ENCODE measurements around the gene ETF1. TPM values are rescaled to one million over a fixed set of nuclear protein-coding genes. Genes with fewer than 3 reads are reported as not detected.
A peak's percentile ranks its signal among the peaks of the same experiment; 100 is the strongest.

ETF1 gene
- total RNA-seq, 3 donors from 2014 or later, result 95.4 to 112 (median 104) TPM

DNA sequence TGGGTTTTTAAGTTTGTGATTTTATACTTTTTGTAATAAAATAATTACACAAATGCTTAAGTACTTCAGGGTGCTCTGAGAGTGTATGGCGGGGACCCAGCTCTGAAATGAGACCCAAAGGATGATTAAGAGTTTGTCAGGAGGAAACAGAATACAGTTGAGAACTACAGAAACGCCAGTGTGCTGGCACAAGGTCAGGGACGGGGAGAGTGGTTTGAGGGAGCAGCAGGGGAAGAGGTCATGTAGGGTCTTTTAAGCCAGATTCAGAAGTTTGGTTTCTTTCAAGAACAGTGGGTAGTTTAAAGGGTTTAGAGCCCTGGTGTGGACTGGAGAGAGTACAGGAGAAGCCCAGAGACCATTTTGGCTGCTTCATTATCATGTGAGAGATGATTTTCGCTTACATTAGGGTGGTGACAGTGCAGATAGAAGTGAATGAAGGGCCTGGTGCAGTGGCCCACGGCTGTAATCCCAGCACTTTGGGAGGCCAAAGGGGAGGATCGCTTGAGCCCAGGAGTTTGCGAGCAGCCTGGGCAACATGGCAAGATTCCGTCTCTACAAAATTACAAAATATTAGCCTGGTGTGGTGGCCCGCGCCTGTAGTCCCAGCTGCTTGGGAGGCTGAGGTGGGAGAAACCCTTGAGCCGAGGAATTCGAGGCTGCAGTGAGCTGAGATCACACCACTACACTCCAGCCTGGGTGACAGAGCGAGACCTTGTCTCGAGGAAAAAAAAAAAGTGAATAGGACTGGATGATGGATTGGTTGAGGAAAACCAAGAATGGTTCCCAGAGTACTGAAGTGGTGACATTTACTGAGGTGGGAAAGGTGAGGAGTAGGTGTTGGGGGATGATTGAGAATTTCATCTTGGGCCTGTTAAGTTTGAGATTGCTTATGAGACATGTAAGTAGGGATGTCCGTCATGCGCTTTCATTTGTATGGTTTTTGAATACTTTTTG lies 1.4 kb upstream of the ETF1 start:
- H3K4me3 ChIP-seq, result peak overlapping the region; percentile 85 to 100 (median 99)
- no peak for DNase-seq (ENCODE audit: low spot score in 2 of 2)
- intact Hi-C loops (cut with DNase I; ENCODE audit: low total_unique reads), result no loop called here
- peaks cover 5 to 34% of the 10 kb centered on the region in 2 donors for H3K4me1 ChIP-seq
- no peak for TF ChIP-seq CTCF (IDR thresholded peaks at IDR 0.05)
- TF ChIP-seq POLR2A (IDR thresholded peaks at IDR 0.05), result no peak
- no peak for TF ChIP-seq POLR2AphosphoS5 (IDR thresholded peaks at IDR 0.05)
- H3K9me3 ChIP-seq, result no peaks in the 10 kb centered on the region
- peak overlapping the region; percentile 98 to 100 for H3K27ac ChIP-seq
- H3K36me3 ChIP-seq, result no peaks in the 10 kb centered on the region
- H3K27me3 ChIP-seq, result no peaks in the 10 kb centered on the region

- intact Hi-C loops (cut with DNase I; ENCODE audit: low total_unique reads), result no loop called here
- Histone ChIP-seq H3K4me3 (peak overlapping the region; percentile 85 to 100 (median 99)), H3K36me3 (no peaks in the 10 kb centered on the region), H3K27ac (peak overlapping the region; percentile 98 to 100), H3K27me3 (no peaks in the 10 kb centered on the region), H3K9me3 (no peaks in the 10 kb centered on the region), H3K4me1 (peaks cover 5 to 34% of the 10 kb centered on the region in 2 donors)
- no peak for TF ChIP-seq POLR2A (IDR thresholded peaks at IDR 0.05)
- TF ChIP-seq CTCF (IDR thresholded peaks at IDR 0.05), result no peak
- TF ChIP-seq POLR2AphosphoS5 (IDR thresholded peaks at IDR 0.05), result peak in 1 of 3 donors; percentile 19
- DNase-seq (ENCODE audit: low spot score in 2 of 2), result peak in 1 of 2 donors; percentile 75
Observed at GRCh38 chr5:138543730-138544104, 681 bp upstream of the ETF1 start.

DNA sequence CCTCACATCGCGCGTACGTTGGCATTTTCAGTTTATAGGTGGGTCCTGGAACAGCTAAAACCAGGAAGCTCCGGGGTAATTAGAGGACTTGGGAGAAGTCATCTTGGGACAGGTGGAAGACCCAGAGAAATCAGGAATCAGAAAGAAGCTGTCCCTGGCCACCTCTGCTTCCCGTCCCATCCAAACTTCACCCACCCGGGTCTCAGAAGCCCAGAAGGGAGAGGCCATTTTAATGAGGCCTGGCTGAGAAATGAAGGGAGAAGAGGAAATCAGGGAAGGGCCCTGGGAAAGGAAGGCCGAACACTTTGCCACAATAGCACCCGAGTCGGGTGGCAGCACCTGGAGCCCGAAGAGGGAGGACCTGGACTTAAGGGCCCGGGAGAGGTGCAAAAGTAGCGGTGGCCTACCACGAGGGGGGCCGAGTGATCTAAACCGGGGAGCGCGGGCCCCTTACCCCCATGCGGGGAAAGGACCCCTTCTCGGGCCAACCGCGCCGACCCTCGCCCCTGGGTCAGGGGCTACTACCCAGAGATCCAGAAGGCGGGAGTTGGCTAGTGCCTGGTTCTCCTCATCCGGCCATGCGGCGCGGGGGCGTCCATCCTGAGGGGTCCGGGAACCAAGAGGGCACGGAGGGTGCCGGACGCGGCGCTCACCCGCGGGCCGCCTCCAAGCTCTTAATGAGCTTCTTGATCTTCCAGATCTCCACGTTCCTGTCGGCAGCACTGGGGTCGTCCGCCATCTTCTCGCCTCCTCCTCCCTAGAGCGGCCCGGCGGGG lies 668 bp downstream of the ETF1 start:
- Histone ChIP-seq H3K4me1 (peaks cover 5 to 34% of the 10 kb centered on the region in 2 donors), H3K9me3 (no peaks in the 10 kb centered on the region), H3K4me3 (peak overlapping the region; percentile 85 to 100 (median 99)), H3K27ac (peak overlapping the region; percentile 98 to 100), H3K36me3 (no peaks in the 10 kb centered on the region), H3K27me3 (no peaks in the 10 kb centered on the region)
- intact Hi-C loops (cut with DNase I; ENCODE audit: low total_unique reads), result no loop called here
- TF ChIP-seq POLR2AphosphoS5 (IDR thresholded peaks at IDR 0.05) (no peak), CTCF (IDR thresholded peaks at IDR 0.05) (no peak), POLR2A (IDR thresholded peaks at IDR 0.05) (no peak)
- DNase-seq (ENCODE audit: low spot score in 2 of 2), result peak in 1 of 2 donors; percentile 29

GRCh38 chr5:138541511-138542179 lies 1.4 kb downstream of the ETF1 start:
- Histone ChIP-seq H3K9me3 (no peaks in the 10 kb centered on the region), H3K4me3 (peak overlapping the region; percentile 85 to 100 (median 99)), H3K36me3 (no peaks in the 10 kb centered on the region), H3K27ac (peak overlapping the region; percentile 98 to 100), H3K4me1 (peaks cover 5 to 38% of the 10 kb centered on the region in 2 donors), H3K27me3 (no peaks in the 10 kb centered on the region)
- intact Hi-C loops (cut with DNase I; ENCODE audit: low total_unique reads), result no loop called here
- no peak for TF ChIP-seq CTCF (IDR thresholded peaks at IDR 0.05)
- TF ChIP-seq POLR2AphosphoS5 (IDR thresholded peaks at IDR 0.05), result no peak
- TF ChIP-seq POLR2A (IDR thresholded peaks at IDR 0.05), result no peak
- peak in 1 of 2 donors; percentile 39 for DNase-seq (ENCODE audit: low spot score in 2 of 2)

Measured in breast epithelium (tissue), 4 donors.